GM21737 (cell line): ENCODE measurements around the gene NSMCE3.

Experiments used
- ATAC-seq: cut with Tn5 transposase; IDR thresholded peaks from one replicate; pipeline ENCODE4 v1.9.1; 2021; ENCODE audit warnings: mild to moderate bottlenecking, moderate library complexity; ENCODE audit not compliant: unreplicated experiment

The NSMCE3 gene

GRCh38 chr15:29269485-29270168 lies at the start of gene NSMCE3:
Gene NSMCE3 (minus strand): TSS chr15:29269822. CDS start chr15:29269705, 117 bp downstream.
- peak; percentile 79 for ATAC-seq

- no peak for ATAC-seq
Measured at GRCh38 chr15:29316422-29316821, 46.8 kb upstream of the NSMCE3 start.

GRCh38 chr15:29312387-29312786 lies 42.8 kb upstream of the NSMCE3 start:
- ATAC-seq: no peak

GRCh38 chr15:29311696-29312095 lies 42.1 kb upstream of the NSMCE3 start:
- ATAC-seq: no peak

GRCh38 chr15:29309139-29309538 lies 39.5 kb upstream of the NSMCE3 start:
- no peak for ATAC-seq

GRCh38 chr15:29308299-29308698 lies 38.7 kb upstream of the NSMCE3 start:
- ATAC-seq: no peak

- no peak for ATAC-seq
Measured at GRCh38 chr15:29305556-29305955, 35.9 kb upstream of the NSMCE3 start.

GRCh38 chr15:29302871-29303270 lies 33.2 kb upstream of the NSMCE3 start:
- ATAC-seq: no peak

- ATAC-seq: no peak
Measured at GRCh38 chr15:29299784-29300183, 30.2 kb upstream of the NSMCE3 start.

- ATAC-seq: no peak
Measured at GRCh38 chr15:29299331-29299730, 29.7 kb upstream of the NSMCE3 start.

GRCh38 chr15:29294732-29295325 lies 25.2 kb upstream of the NSMCE3 start:
- no peak for ATAC-seq

- no peak for ATAC-seq
Measured at GRCh38 chr15:29291067-29291845, 21.6 kb upstream of the NSMCE3 start.

- ATAC-seq: no peak
Measured at GRCh38 chr15:29289173-29289572, 19.6 kb upstream of the NSMCE3 start.

GRCh38 chr15:29285386-29285785 lies 15.8 kb upstream of the NSMCE3 start:
- ATAC-seq: no peak

- ATAC-seq: no peak
Measured at GRCh38 chr15:29283381-29283780, 13.8 kb upstream of the NSMCE3 start.

GRCh38 chr15:29280514-29280913 lies 10.9 kb upstream of the NSMCE3 start:
- ATAC-seq: no peak

GRCh38 chr15:29278436-29279105 lies 8.9 kb upstream of the NSMCE3 start:
- no peak for ATAC-seq

GRCh38 chr15:29276366-29276765 lies 6.7 kb upstream of the NSMCE3 start:
- no peak for ATAC-seq

GRCh38 chr15:29275855-29276254 lies 6.2 kb upstream of the NSMCE3 start:
- ATAC-seq: no peak

GRCh38 chr15:29274946-29275345 lies 5.3 kb upstream of the NSMCE3 start:
- no peak for ATAC-seq

- no peak for ATAC-seq
Measured at GRCh38 chr15:29272219-29272618, 2.6 kb upstream of the NSMCE3 start.
